HEK293T (cell line): Measurements from ENCODE around the gene LAGE3.

Experiments used
- FOXA1 ChIP-seq: fragments of 450-650 bp; IDR thresholded peaks from 2 replicates; pipeline ENCODE4 v1.6.1; 2016; ENCODE audit warnings: mild to moderate bottlenecking
- FOXM1 ChIP-seq: fragments of 450-650 bp; IDR thresholded peaks from 2 replicates; pipeline ENCODE4 v1.6.1; 2017; ENCODE audit warnings: mild to moderate bottlenecking, borderline replicate concordance
- HDGF ChIP-seq: fragments of 450-650 bp; IDR thresholded peaks from 2 replicates; pipeline ENCODE4 v1.6.1; 2017; ENCODE audit warnings: antibody characterized with exemption, borderline replicate concordance
- NFRKB ChIP-seq: fragments of 450-650 bp; IDR thresholded peaks from 2 replicates; pipeline ENCODE4 v1.6.1; 2016; ENCODE audit warnings: mild to moderate bottlenecking, moderate library complexity
- SP1 ChIP-seq: fragments of 450-650 bp; IDR thresholded peaks from 2 replicates; pipeline ENCODE4 v1.6.1; 2017
- TF ChIP-seq, protein P1 (sequence below): fragments of 450-650 bp; IDR thresholded peaks from 2 replicates; pipeline ENCODE4 v1.6.1; 2016

DNA sequence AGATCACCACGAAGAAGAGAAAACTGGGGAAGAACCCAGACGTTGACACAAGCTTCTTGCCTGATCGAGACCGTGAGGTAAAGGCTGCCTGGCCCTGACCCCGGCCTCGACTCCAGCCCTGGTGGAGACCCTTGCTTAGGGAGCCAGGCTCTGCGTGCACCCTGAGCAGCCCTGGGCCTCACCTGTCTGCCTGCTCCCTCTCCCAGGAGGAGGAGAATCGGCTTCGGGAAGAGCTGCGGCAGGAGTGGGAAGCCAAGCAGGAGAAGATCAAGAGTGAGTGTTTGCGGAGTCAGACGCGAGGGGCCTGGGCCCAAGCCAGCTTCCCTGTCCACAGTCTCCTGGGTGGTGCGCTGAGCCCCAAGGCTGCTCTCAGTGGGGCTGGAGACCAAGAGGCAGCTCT is 30.6 kb downstream of the LAGE3 start:
- no peak for TF ChIP-seq FOXA1
- TF ChIP-seq NFRKB: no peak
- TF ChIP-seq HDGF: no peak
- no peak for TF ChIP-seq FOXM1
- no peak for TF ChIP-seq SP1
- TF ChIP-seq, protein P1, sequence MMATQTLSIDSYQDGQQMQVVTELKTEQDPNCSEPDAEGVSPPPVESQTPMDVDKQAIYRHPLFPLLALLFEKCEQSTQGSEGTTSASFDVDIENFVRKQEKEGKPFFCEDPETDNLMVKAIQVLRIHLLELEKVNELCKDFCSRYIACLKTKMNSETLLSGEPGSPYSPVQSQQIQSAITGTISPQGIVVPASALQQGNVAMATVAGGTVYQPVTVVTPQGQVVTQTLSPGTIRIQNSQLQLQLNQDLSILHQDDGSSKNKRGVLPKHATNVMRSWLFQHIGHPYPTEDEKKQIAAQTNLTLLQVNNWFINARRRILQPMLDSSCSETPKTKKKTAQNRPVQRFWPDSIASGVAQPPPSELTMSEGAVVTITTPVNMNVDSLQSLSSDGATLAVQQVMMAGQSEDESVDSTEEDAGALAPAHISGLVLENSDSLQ: no peak
